ACHN (cell line): ENCODE results near the gene DDX42.

Source experiments
- DNase-seq: peaks from one replicate; pipeline ENCODE4 v3.0.0-alpha.2; 2015
- in situ Hi-C: cut with HindIII; loops from 2 replicates; pipeline ENCODE4 v1.10.0; 2017; ENCODE audit warnings: low sequenced_read_pairs, low pct_ligation_motif_present, low pct_unique_long_range_greater_than_20kb

Gene DDX42

GRCh38 chr17:63817736-63818385 is 43.9 kb downstream of the DDX42 start:
- in situ Hi-C loops, result loop anchor here (10.0 kb wide), 1 partner anchor 53 kb away; no protein-coding TSS in a partner anchor
- no peak for DNase-seq

- DNase-seq, result peak; percentile 73
- in situ Hi-C loops, result loop anchor here (10.0 kb wide), 1 partner anchor 54 kb away; no protein-coding TSS in a partner anchor
Observed at GRCh38 chr17:63819131-63819530, 45.2 kb downstream of the DDX42 start.

DNA sequence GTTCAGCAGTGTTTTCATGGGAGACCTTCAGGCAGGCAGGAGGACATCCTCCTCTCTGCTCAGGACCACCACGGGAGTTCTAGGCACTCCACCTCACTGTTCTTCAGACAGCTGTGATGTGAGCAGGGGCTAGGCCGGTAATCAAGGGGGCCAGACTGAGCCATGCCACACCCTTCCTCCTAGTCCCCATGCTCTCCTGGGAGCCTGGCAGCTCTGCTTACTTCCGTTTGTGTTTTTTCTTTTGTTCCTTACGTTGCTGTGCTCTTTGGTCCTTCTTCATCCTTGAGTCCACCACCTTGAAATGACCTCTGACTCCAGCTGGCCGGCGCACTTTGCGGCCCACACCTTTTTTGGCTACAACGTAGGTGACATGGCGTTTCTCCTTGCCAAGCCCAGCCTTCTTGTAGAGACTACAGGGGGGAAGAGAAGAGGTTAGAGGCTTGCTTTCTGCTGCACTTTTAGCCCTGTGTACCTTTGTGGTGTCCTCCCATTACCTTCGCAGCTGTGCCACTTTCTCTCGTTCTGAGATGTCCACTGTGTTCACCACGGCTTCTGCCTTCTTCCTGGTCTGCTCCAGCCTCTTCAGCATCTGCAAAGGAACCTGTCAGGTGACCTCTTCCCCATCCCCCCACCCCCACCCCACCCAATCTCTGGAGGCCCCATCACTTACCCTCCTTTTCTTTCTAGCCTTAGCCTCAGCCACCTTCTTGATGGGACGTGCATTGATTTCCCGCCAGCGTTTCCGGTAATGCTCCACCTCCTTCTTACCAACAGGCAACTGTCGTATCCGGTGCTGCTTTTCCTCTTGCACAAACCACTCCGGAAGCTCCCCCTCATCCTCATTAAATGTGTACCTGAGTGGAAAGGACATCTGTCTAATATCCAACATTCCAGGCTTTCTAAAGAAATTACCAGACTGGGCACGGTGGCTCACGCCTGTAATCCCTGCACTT is 45.9 kb downstream of the DDX42 start:
- DNase-seq, result no peak
- in situ Hi-C loops, result loop anchor here (10.0 kb wide), 1 partner anchor 55 kb away; no protein-coding TSS in a partner anchor

- in situ Hi-C loops, result no loop called here
- DNase-seq, result no peak
Observed at GRCh38 chr17:63820963-63821561, 47.1 kb downstream of the DDX42 start.

GRCh38 chr17:63821804-63822203 is 47.8 kb downstream of the DDX42 start:
- in situ Hi-C loops, result no loop called here

GRCh38 chr17:63822537-63822936 is 48.6 kb downstream of the DDX42 start:
- in situ Hi-C loops, result no loop called here
- DNase-seq, result no peak

More at GRCh38 chr17:63821804-63822203, 47.8 kb downstream of the DDX42 start:
- no peak for DNase-seq

DNA sequence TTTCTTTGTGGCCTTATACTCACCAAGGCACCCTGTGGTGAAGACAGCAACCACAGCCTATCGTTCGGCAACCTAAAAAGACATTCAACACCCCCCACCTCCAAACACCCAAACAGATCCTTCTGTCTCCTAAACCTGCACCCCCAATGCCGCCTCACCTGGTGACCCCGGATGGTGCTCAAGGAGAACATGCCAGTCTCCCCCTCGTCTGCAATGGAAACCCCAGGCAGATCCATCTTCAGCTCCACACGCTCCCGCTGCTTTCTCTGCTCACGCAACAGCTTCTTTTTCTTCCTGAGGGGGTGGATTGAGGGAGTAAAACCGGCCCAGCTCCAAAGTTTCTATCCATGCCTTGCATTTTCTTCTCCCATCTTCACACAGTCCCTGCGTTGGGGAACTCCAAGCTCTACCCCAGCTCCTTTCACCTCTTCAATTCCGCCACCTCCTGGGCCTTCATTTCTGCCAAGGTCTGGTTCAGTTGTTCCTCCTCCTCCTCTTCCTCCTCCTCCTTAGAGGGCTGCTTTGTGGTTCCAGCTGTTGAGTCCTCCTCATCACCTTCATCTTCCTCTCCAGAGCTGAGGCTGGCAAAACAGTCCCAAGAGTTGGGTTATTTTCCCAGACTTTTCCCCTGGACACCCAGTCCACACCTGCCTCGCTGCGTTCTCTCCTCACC is 49.8 kb downstream of the DDX42 start:
- DNase-seq, result no peak
- in situ Hi-C loops, result no loop called here

- in situ Hi-C loops, result no loop called here
- DNase-seq, result no peak
Observed at GRCh38 chr17:63824362-63824761, 50.4 kb downstream of the DDX42 start.

GRCh38 chr17:63826468-63827001 is 52.6 kb downstream of the DDX42 start:
- in situ Hi-C loops, result no loop called here
- DNase-seq, result peak; percentile 59

DNA sequence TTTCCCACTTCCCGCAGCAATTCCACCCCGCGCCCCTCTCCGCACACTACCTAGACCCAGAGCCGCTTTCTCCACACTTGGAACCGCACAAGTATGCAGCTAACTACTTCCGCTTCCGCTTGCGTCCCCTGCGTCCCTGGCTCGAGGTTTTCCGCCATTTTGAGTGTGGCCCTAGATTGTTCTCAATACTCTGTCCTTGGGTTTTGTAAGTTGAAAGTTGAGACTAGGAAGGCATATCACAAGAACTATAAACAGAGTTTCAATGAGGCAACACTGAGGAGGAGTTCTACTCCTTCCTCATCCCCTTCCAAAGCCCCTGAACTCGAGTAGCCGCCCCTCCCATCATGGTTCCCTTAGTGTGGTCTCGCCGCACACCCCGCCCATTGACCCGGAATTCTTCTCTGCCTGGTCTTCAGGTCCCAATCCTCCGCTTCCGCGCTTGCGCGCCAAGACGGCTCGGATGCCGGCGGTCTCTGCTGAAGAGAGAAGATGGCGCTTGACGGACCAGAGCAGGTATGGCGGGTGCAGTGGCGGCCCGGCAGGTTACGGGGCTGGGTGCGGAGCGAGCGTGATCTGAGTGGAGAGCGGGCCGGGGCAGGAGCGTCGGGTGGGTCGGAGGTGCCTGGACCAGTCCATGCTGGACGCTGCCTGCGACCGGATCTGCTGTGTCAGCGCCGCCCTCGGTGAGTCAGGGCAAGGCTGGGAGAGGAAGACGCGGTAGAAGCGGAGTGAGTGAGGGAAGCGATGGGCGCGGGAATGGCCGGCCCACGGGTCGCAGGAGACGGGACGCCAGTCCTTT is 53.2 kb downstream of the DDX42 start, which contains the start of the genes FTSJ3 and PSMC5:
Gene FTSJ3, minus strand, starts transcription at position 662 of the 799 bp plus-strand sequence. CDS start 761 bp downstream, outside the sequence.
Gene PSMC5, plus strand, starts transcription at position 430 of the 799 bp plus-strand sequence. Its CDS starts 60 bp downstream, at position 490.
- in situ Hi-C loops, result no loop called here
- DNase-seq, result peak; percentile 96

GRCh38 chr17:63827801-63828221 is 53.8 kb downstream of the DDX42 start:
- DNase-seq, result no peak

DNA sequence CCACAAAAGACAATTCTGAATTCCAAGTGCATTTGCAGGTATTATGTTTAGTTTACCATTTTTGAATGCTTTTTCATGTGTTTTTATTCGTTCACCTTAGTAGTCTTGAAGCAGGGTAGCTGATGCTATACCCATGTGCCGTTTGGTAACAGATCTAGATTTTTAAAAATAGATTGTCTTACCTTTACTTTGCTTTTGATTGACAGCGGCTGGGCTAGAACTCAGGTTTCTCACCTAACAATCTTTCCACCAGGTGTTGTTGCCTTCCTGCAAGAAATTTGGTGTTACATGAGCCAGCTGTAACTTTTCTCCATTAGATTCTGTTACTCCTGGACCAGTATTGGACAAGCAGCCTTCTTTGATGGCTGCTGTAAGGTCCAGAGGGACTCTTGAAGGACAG is 55.0 kb downstream of the DDX42 start:
- no peak for DNase-seq
- in situ Hi-C loops, result no loop called here

More at GRCh38 chr17:63827801-63828221, 53.8 kb downstream of the DDX42 start:
- in situ Hi-C loops, result no loop called here

- in situ Hi-C loops, result no loop called here
- no peak for DNase-seq
Observed at GRCh38 chr17:63830278-63830677, 56.3 kb downstream of the DDX42 start.

- no peak for DNase-seq
- in situ Hi-C loops, result no loop called here
Observed at GRCh38 chr17:63830904-63831491, 57.0 kb downstream of the DDX42 start.

DNA sequence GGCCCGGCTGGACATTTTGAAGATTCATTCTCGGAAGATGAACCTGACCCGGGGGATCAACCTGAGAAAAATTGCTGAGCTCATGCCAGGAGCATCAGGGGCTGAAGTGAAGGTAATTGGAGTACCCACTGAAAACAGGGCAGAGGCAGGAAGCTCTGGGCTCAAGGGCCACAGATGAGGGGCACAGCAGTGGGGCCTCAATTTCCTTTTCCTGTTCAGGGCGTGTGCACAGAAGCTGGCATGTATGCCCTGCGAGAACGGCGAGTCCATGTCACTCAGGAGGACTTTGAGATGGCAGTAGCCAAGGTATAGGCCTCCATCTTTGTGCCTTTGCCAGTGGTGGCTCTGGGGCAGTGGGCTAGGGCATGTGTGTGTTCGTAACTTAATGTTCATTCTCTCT is 57.5 kb downstream of the DDX42 start:
- in situ Hi-C loops, result no loop called here

DNA sequence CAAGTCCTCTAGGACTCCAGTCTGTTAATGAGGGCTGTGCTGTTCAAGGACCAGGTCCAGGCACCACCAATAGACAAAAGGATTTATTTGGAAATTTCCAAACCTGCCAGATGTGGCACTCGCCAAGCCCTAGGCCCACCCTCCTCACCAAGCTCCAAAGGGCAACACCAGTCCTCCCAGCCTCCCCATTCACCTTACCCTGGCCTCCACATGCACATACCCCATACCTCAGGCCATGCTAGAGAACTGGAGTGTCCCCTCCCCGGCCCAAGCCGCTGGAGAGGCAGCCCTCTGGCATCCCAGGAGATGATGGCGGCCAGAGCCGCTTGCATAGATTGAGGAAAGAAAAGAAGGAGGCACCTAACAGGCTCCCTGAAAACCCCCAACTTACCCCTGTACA is 58.0 kb downstream of the DDX42 start:
- no peak for DNase-seq
- in situ Hi-C loops, result no loop called here

More for the DNA sequence above, 57.5 kb downstream of the DDX42 start:
- DNase-seq, result no peak

DNA sequence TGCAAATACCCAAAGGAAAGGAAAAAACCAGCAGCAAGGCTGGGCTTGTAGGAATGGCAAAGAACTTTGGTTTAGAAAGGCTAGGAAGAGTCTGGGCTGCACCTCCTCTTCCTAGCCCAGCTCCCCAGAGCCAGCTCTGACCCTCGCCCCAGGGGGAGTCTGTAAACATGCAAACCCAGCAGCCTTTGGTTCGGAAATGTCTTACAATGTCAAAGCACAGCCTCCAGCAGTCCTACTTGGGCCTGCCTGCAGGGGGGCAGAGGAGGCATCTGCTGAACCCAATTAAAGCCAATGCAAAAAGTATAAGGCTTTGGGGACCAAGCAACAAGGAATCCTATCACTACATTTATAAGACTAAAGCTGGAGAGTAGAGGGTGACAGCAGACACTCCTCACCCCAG is 58.5 kb downstream of the DDX42 start:
- no peak for DNase-seq
- in situ Hi-C loops, result no loop called here
